Endodermal cell (in vitro differentiated cells): Measurements from ENCODE around the gene ZSWIM6. TPM values are rescaled to one million over a fixed set of nuclear protein-coding genes. Genes with fewer than 3 reads are reported as not detected.
A peak's percentile ranks its signal among the peaks of the same experiment; 100 is the strongest.

Source experiments
- DNase-seq: peaks from one replicate; pipeline ENCODE4 v3.0.0-alpha.2; 2017
- H3K27ac ChIP-seq: 2 replicates; pipeline ENCODE4 v1.5.1; 2013; ENCODE audit warnings: mild to moderate bottlenecking, low read depth, low read length, moderate library complexity
- H3K27me3 ChIP-seq: 2 replicates; pipeline ENCODE4 v1.6.1; 2013; ENCODE audit warnings: mild to moderate bottlenecking, low read length, moderate library complexity; ENCODE audit not compliant: insufficient read depth, control insufficient read depth, poor library complexity, severe bottlenecking
- H3K36me3 ChIP-seq: 2 replicates; pipeline ENCODE4 v1.7.0; 2013; ENCODE audit warnings: mild to moderate bottlenecking, low read length, moderate library complexity; ENCODE audit not compliant: control insufficient read depth, insufficient read depth
- H3K4me1 ChIP-seq: one replicate; pipeline ENCODE4 v1.7.0; 2013; ENCODE audit warnings: low read length; ENCODE audit not compliant: control insufficient read depth, insufficient read depth
- H3K4me3 ChIP-seq: 2 replicates; pipeline ENCODE4 v1.5.1; 2013; ENCODE audit warnings: mild to moderate bottlenecking, low read length, moderate library complexity
- H3K9ac ChIP-seq: 2 replicates; pipeline ENCODE4 v1.6.1; 2013; ENCODE audit warnings: mild to moderate bottlenecking, low read length, moderate library complexity; ENCODE audit not compliant: poor library complexity, severe bottlenecking; ENCODE audit errors: extremely low read depth
- H3K9me3 ChIP-seq: 2 replicates; pipeline ENCODE4 v1.6.1; 2013; ENCODE audit warnings: mild to moderate bottlenecking, low read length, moderate library complexity; ENCODE audit not compliant: control insufficient read depth
- H3K27ac Mint-ChIP-seq: 2 replicates; pipeline ENCODE4 v1.8.0; 2020; ENCODE audit warnings: mixed read lengths
- H3K27me3 Mint-ChIP-seq: 2 replicates; pipeline ENCODE4 v1.8.0; 2021; ENCODE audit warnings: mild to moderate bottlenecking, mixed read lengths; ENCODE audit not compliant: insufficient read depth
- H3K36me3 Mint-ChIP-seq: 2 replicates; pipeline ENCODE4 v1.8.0; 2020; ENCODE audit warnings: low read depth, mixed read lengths
- H3K4me1 Mint-ChIP-seq: 2 replicates; pipeline ENCODE4 v1.8.0; 2020; ENCODE audit warnings: mixed read lengths
- H3K4me3 Mint-ChIP-seq: 2 replicates; pipeline ENCODE4 v1.8.0; 2020; ENCODE audit warnings: mild to moderate bottlenecking, moderate library complexity, mixed read lengths
- H3K9me3 Mint-ChIP-seq: 2 replicates; pipeline ENCODE4 v1.8.0; 2020; ENCODE audit warnings: mild to moderate bottlenecking, mixed read lengths
- CTCF ChIP-seq: fragments of 200-600 bp; sonication (generic); conservative IDR thresholded peaks from 2 replicates; pipeline ENCODE4 v1.5.0; 2021; ENCODE audit warnings: antibody characterized with exemption, mild to moderate bottlenecking
- WGBS, 2 experiments: methylation state at CpG; one replicate each; pipeline versions ENCODE4 v1.1.5 to v1.1.7; 2013; ENCODE audit warnings: missing lambda C conversion rate in 2 of 2, mixed read lengths in 1 of 2; ENCODE audit not compliant: insufficient coverage in 1 of 2, insufficient read length in 1 of 2; 5-methylcytosine and 5-hydroxymethylcytosine counted together
- total RNA-seq, 2 donors: library from RNA; stranded (reverse); fragmentation: NEBNext Ultra II Directional in 1 of 2; extraction: Animal tissue kit (Norgen Biotek cat#: 25700) in 1 of 2; gene quantifications; 2 replicates in 1 of 2; 3 replicates in 1 of 2; pipeline ENCODE4 v1.2.1, GENCODE V29; 2021

Gene ZSWIM6
- total RNA-seq, 2 donors from 2014 or later = 18.1 to 18.8 TPM

GRCh38 chr5:61447780-61448495 is 115.9 kb downstream of the ZSWIM6 start:
- Mint-ChIP-seq H3K36me3 (peaks cover 31% of the 10 kb centered on the region), H3K27me3 (no peaks in the 10 kb centered on the region), H3K4me3 (no peak overlapping the region), H3K9me3 (peaks cover 29% of the 10 kb centered on the region), H3K27ac (no peak overlapping the region), H3K4me1 (no peaks in the 10 kb centered on the region)
- Histone ChIP-seq H3K4me1 (no peaks in the 10 kb centered on the region), H3K27me3 (no peaks in the 10 kb centered on the region), H3K36me3 (peaks cover 18% of the 10 kb centered on the region), H3K27ac (no peak overlapping the region), H3K9me3 (peaks cover 30% of the 10 kb centered on the region), H3K4me3 (no peak overlapping the region), H3K9ac (no peak overlapping the region)
- DNase-seq = no peak
- TF ChIP-seq CTCF = no peak
- WGBS, 2 experiments = 80% methylated on average over 1 of the region's 2 CpGs; no CpG with 5 or more reads in 1 of the 2 experiments

DNA sequence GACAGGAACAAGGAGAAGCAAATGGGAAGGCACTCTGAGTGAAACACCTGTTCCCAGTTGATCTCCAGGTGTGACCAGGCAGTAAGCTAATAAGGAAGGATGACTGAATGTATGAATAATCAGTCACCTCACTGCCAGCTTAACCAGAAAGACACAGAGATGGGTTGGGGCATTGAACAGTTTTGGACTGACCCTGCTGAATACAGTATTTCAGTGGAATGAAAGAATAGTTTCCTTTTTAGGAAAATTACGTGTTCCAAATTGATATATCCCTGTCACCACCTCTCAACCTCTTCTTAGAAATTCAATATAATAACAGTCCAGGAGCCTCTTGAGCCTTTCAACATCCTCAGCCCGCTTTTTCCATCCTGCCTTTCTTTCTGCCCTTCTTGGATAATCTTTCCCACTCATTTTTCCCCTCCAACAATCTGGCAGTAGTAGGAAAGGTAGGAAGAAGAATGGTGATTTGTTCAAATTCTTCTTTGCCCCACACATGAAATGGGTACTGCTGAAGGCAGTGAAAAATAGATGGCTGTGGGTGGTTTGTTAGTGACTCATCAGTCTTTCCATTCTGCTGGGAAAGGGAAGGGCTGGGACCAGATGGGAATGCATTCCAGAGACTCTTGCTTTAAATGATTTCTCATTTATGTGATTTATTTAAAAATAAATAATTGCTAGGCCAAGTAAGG is 117.9 kb downstream of the ZSWIM6 start:
- Mint-ChIP-seq H3K9me3 (peaks cover 18% of the 10 kb centered on the region), H3K36me3 (peaks cover 25% of the 10 kb centered on the region), H3K4me3 (no peak overlapping the region), H3K27ac (no peak overlapping the region), H3K27me3 (no peaks in the 10 kb centered on the region), H3K4me1 (no peaks in the 10 kb centered on the region)
- Histone ChIP-seq H3K27me3 (no peaks in the 10 kb centered on the region), H3K27ac (peak overlapping the region; percentile 59), H3K36me3 (peaks cover 14% of the 10 kb centered on the region), H3K4me3 (no peak overlapping the region), H3K4me1 (no peaks in the 10 kb centered on the region), H3K9ac (no peak overlapping the region), H3K9me3 (peaks cover 18% of the 10 kb centered on the region)
- 89 to 100% methylated on average over 1 to 2 of the region's 2 CpGs for whole genome bisulfite sequencing, 2 experiments
- DNase-seq = no peak
- TF ChIP-seq CTCF = no peak

GRCh38 chr5:61450493-61451279 is 118.6 kb downstream of the ZSWIM6 start:
- WGBS, 2 experiments = 78% methylated on average over 1 of the region's 1 CpG; no CpG with 5 or more reads in 1 of the 2 experiments
- Mint-ChIP-seq H3K4me3 (no peak overlapping the region), H3K36me3 (peaks cover 19% of the 10 kb centered on the region), H3K9me3 (peaks cover 18% of the 10 kb centered on the region), H3K27me3 (no peaks in the 10 kb centered on the region), H3K27ac (no peak overlapping the region), H3K4me1 (peaks cover 3% of the 10 kb centered on the region)
- peak overlapping the region; percentile 28 for H3K27ac ChIP-seq
- no peak overlapping the region for H3K9ac ChIP-seq
- H3K36me3 ChIP-seq = peaks cover 12% of the 10 kb centered on the region
- no peak overlapping the region for H3K4me3 ChIP-seq
- TF ChIP-seq CTCF = no peak
- no peak for DNase-seq
- H3K27me3 ChIP-seq = no peaks in the 10 kb centered on the region
- H3K4me1 ChIP-seq = peaks cover 3% of the 10 kb centered on the region
- peaks cover 17% of the 10 kb centered on the region for H3K9me3 ChIP-seq
